COLO668 (cell line): ENCODE data around the gene TMEM51.
"Not testable (repeated sequence)": the region's sequence is repeated elsewhere in the genome, so short reads cannot be mapped to it uniquely, and the experiment has no call there.

Experiments used
- DNase-seq: peaks from one replicate; lab custom pipeline; 2025; ENCODE audit not compliant: unreplicated experiment; lab: John Stamatoyannopoulos, UW

The TMEM51 gene

DNA sequence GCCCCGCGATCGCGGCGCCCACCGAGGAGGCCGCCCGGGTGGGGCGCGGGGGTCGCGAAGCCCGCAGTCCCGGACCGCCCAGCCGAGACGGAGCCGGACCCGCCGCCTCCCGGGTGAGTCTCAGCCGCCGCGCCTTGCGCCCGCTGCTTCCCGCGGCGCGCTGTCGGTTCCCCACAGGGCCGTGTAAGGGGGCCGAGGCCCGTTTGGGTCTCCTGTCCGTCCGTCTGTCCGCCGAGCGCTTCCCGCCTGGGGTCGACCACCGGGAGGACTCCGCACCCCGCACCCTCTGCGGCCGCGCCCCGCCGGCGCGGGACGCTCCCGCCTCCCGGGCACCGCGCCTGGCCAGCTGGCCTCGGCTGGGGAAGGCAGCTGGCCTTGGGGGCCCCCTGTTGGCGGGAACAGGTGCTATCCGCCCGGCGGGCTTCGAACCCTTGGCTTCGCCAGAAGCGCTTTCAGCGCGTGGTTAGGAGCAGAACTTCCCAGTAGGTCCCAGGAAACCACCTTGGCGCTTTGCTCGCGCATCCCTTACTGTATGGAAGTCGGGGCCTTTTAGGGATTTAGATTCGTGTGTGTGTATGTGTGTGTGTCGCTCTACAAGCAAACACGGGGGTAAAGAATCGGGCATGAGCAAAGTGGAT is 414 bp downstream of the TMEM51 start:
- DNase-seq: peak; percentile 88

DNA sequence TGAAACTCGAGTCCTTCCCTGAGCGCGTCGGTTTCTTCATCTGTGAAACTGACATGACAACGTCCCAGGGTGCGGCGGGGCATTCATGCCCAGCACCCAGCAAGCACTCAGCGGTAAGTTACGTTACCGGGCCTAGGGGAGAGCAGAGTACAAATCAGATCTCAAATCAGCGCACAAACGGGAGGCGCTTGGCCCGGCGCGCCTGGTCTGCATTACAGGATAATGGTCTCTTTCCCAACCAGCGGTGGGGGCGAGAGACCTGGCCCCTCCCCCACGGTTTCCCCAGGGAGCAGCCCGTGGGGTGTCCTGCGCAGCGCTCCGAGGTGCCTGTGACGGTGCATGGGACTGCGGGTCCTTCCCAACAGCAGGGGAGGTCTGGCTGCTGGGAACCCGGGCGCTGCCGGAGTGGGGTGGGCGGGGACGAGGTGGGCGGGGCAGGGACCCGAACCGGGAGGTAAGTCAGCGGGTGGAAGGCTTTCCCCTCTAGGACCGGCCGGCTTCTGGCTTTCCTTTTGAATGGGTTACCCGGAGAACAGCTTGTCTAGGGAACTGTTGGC is 1.0 kb downstream of the TMEM51 start:
- DNase-seq: peak; percentile 61

DNA sequence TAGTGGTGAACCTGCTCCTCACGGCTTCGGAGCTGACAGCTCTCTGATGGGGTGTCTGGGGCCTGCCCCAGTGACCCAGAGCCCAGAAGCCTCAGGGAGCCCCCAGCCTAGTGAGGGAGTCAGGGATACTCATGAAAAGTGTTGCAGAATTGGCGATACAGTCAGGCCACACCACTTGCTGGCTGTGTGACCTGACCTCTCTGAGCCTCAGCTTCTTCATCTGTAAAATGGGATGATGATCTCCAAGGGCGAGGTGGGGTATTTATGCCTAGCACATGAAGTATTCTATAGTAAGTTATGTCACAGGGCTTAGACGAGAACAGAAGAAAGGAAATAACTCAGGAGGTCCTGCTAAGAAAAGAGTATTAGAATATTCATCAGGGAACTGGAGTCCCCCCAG is 1.6 kb downstream of the TMEM51 start:
- no peak for DNase-seq

DNA sequence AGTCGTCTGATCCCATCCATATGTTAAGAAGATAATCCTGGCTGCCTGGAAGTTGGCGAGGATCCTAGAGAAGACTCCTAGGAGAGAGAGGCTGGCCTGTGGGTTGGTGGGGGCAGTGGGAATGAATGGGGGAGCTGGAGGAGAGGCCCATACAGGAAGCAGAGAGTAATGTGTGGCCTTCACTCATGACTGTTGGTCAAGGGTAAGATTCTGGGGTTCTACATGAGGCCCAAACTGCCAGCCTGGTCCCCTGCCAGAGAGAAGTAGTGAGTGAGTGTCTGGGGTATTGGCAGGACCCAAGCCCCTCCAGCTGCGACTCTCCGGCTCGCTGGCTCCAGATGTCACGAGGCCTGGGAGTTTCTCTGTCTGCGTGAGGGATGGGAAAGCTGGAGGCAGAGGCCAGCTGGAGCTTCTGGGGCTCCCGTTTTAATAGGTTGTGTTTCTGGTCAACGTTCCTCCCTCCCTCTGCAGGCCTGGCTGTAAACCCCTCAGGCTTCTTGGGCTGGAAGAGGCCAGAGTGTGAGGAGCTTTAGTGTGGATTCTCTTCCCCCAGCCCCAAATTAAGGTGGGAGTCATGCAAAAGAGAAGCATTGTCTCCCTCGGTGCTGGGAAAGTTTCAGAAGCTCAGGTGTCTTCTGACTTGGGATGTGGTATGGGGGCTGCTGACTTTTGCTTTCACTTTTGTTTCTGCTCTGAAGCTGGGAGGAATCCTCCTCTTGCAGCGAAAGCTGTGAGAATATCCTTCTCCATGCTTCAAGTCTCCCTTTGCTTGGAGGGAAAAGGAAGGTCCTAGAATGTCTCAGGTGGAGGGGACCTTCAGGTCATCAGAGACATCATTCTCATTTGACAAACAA is 2.6 kb downstream of the TMEM51 start:
- DNase-seq: no peak

DNA sequence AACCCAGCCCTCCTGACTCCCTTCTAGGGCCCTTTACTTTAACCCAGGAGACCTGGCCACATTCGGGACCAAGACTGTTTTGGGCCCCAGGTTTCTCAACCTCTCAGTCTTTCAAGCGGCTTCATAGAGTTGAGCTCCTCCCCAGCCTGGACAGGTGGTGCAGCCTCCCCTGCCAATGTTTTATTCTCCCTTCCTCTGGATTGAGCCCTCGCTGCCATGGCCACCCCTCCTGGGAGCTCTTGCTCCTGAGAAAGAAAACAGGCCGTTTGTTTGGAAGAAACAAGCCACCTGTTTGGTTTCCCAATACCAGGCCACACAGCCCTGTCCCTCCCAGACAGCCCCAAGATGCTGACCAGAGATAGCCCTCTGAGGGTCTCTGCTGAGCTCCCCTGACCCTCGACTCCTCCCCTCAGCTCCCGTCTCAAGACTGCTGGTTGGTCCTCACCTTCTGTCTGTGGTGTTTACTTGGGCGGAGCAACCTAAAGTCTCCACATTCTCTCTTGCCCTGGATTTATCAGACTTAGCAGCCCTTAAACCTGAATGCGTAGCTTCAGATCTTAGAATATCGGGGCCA is 3.3 kb downstream of the TMEM51 start:
- DNase-seq: no peak

DNA sequence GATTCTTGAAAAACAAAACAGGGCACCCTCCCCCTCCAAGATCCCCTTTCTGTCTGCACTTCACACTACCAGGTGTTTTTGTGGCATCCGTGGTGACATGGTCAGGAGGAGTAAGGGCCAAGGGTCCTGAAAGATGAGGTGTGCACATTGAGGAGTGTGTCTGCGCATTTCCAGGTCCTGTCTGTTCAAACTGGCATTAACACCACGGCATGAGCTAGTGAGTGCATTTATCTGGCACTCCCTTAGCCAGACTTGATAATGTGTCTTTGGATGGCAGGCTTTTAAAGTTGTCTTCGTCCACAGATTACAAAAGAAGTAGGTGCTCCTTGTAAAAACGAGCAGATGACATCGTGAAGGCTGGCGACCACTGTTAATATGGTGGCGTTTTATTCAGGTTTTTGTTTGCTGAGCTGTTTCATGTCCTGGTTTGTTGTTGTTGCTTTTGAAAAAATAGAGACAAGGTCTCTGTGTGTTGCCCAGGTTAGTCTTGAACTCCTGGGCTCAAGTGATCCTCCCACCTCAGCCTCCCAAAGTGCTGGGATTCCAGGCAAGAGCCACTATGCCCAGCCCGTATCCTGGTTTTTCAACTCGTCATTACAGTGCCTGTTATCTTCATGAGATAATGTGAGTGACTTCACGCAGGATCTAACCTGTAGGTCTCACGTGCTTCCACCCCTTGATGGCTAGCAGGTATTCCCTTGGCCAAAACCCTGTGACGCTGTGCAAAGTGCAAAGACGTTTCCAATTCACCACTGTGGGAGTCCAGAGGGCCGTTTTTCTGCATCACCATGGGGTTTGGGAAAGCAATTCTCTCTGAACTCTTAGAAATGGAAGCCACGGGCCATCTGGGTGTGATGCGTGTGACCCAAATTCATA is 4.2 kb downstream of the TMEM51 start:
- DNase-seq: no peak

DNA sequence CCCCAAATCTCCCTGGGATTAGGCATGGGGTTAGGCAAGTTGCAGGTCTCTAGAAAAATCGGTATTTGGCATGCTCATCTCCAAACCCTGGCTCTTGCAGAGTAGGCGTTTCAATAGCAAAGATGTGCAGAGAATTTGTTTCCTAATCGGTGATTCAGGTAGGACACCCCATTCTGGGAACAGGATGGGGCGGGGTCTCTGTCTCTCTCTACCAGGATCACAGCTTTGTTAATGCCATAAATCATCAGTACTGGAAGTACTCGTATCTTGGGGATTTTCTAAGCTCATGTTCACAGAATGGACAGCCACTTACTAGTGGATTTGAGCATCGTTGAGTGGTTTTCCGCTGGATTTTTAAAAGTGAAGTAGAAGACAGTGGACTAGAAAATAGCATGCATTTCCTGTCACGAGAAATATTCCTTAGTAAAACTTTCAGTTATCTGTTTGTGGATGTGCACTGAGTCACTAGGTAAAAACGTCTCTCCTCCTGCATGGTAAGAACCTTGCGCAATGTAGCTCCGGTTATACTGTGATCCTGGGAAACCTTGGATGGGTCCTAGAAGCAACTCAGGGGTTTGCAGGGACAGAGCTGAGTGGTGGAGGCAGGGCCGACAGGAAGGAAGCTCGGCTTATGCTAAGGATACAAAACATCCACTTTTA is 5.1 kb downstream of the TMEM51 start:
- no peak for DNase-seq

DNA sequence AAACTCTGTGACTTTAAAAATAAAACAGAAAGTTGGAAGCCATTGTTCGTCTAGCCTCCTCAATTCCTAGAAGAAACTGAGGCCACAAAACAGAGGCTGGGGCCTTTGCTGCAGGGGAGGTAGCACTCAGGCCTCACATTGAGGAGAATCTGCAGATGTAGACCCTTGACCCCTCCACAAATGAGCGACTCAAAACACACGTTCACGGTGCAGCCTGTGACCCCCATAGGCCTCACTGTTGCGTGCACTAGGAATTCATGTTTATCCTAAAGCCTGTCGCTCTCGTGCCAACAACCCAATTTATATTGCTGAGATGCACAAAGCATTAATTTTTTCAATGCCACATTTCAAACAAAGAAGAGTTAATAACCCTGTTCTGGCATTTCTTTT is 5.6 kb downstream of the TMEM51 start:
- no peak for DNase-seq

DNA sequence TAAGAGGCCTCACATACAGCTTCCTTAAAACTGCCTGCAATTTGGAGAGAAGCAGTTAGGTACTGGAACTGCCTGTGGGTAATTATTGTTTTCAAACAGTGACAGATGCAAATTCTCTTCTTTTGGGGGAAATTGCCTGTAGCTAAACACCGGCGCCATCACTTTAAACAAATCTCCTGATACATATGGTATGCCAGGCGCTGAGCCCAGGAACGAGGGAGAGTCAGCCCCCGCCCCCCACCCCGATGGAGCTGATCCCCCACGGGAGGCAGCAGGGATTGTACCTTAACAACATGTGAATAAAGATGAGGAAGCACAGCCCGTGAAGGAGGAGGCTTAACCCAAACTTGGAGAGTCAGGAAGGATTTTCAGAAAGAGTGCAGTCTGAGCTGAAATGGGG is 7.1 kb downstream of the TMEM51 start:
- no peak for DNase-seq

DNA sequence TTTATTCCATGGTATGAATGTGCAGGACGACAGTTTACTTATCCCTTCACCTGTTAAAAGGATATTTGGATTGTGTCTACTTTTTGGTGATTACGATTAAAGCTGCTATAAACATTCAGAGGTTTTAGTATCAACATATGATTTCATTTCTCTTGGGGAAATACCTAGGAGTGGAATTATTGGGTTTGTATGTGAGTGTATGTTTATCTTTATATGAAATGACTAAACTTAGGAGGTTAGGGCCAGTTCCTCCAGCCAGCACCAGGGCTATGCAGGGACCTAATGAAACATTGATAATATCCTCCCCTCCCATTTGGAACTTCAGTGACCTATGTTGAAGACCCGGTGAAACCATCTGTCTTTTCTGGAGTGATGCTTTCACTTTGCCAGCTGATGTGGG is 13.8 kb downstream of the TMEM51 start:
- DNase-seq: no peak

DNA sequence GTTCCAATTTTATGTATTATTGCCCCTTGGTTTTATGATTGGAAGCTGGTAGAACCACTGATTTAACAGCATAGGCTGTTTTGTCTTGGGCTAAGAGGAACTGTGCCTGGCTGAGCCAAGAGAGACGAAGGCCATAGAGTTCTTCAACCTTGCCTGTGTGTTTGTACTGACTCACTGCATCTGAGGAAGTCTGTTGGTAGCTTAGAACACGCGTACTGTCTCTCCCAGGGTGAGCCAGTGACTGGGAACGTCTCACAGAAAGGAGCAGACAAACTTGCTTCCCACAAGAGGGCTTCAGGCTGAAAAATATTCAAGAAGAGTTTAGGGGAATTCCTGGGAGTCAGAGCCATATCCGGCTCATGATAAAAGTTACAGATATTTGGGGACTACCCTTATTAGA is 14.9 kb downstream of the TMEM51 start:
- no peak for DNase-seq

DNA sequence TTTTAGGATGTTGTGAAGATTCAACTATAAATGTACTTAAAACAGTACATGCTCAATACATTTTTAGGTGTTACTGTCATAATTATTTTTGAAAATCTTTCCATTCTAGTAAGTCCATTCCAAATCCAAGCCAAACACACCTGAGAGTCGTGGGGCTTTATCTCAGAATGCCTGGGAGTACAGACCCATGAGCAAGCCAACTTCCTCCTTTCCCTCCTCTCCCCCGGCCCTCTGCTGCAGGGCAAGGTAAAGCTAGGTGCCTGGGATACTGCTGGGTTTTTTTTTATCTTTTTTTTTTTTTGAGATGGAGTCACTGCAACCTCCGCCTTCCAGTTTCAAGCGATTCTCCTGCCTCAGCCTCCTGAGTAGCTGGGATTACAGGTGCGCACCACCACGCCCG is 16.5 kb downstream of the TMEM51 start:
- DNase-seq: no peak

DNA sequence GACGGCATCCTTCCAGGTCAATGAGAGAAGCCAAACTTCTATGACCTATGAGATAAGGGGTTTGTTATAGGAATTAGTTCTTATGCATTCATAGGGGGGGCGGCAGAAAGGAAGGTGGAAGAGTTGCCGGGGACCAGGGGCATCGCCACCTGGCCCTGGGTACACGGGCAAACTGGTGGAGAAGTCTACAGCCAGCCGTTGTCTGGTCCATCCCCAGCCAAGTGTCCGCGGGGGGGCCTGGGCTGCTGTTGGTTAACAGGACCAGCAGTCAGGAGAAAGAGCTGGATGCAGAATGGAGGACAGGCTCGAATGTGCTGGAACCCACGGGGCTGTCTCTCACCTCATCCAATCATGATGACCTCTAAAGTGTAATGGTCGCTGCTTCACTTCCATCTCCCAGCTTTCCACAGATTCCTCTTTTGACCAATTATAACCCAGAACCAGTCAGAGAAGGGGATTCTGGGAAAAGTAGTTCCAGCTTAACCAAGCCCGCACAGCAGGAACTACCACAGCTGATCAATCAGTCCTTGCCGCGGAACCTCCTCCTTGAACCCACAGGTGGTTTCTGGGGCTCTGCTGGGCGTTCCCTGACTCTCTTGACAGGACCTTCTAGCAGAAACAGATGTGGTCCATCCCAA is 17.8 kb downstream of the TMEM51 start:
- no peak for DNase-seq

DNA sequence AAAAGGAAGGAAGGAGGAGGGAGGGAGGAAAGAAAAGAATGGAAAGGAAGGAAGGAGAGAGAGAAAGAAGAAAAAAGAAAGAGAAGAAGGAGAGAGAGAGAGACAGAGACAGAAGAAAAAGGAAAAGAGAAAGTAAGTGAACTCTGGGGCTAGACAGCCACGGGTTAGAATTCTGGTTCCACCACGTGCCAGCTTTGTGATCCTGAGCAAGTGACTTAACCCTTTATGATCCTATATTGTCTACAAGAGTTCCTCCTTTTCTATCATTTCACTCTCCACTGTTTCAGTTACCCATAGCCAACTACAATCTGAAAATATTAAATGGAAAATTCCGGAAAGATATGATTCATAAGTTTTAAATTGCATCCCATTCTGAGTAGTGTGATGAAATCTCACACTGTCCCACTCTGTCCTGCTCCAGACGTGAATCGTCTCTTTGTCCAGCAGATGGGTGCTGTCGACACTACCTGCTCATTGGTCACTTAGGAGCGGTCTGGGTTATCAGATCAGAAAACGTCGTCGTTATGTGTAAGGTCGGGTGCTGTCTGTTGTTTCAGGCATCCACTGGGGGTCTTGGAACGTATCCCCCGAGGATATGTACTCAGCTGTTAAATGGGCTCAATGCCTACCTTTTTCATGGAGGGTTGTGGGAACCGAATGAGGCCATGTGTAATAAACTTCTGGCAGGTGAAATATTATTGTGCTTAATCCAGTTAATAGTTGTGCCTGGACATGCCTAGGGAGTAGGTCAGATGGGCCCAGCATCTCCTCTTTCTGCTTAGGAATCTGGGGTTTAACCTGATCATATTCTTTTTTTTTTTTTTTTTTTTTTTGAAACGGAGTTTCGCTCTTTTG is 19.1 kb downstream of the TMEM51 start:
- no peak for DNase-seq

DNA sequence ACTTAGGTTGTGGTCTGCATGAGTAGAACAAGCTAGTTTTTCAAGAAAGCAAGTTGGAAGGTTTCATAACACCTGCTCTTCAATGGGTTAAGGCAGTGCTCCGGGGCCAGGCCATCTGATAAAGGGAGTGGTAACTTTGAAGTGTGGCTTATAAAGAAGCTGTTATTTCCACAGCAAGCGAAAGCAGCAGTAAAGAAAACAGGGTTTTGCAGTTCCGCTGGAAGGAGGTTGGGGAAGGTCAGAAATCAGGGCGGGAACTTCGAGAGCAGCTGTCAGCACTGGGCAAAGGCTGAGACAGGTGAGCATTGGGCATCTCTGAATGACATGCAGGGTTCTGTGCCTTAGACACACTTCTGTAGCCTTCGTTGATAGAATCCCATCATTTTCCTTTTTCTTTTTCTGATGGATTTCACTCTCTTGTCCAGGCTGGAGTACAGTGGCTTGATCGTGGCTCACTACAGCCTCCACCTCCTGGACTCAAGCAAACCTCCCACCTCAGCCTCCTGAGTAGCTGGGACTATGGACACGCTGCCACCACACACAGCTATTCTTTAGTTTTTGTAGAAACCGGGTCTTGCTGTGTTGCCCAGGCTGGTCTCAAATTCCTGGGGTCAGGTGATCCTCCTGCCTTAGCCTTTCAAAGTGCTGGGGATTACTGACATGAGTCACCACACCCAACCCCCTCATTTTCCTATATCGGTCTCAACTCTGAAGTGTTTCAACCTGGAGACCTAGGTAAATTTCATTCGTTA is 20.5 kb downstream of the TMEM51 start:
- DNase-seq: no peak

DNA sequence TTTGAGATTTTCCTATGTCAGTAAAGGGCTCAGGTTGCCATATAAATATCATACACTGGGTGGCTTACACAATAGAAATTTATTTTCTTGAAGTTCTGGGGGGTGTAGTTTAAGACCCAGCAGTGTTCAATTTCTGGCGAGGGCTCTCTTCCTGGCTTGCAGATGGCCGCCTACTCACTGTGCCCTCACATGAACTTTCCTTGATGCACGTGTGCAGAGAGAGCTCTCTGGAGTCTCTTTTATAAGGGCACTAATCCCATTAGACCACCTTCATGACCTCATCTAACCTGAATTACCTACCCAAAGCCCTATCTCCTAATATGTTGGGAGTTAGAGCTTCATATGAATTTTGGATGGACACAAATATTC is 21.1 kb downstream of the TMEM51 start:
- DNase-seq: no peak

DNA sequence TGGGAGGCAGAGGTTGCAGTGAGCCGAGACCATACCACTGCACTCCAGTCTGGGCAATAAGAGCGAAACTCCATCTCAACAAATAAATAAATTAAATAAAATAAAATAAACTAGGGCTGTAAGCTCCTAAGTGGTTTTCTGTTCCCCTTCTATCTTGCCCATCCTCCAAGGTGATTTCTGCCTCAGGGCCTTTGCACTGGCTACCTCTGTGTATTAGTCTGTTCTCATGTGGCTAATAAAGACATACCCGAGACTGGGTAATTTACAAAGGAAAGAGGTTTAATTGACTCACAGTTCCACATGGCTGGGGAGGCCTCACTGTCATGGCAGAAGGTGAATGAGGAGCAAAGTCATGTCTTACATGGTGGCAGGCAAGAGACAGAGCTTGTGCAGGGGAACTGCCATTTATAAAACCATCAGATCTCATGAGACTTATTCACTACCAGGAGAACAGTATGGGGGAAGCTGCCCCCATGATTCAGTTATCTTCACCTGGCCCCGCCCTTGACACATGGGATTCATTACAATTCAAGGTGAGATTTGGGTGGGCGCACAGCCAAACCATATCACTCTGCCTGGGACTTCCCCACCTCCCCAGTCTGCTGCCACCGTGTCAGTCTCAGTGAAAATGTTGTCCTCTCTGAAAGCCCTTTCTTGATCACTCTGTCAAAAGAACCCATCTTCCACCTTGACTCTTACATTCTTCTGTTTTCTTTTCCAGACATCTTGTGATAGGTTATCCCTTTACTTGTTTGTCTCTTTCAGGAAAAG is 22.0 kb downstream of the TMEM51 start:
- DNase-seq: not testable (repeated sequence)

DNA sequence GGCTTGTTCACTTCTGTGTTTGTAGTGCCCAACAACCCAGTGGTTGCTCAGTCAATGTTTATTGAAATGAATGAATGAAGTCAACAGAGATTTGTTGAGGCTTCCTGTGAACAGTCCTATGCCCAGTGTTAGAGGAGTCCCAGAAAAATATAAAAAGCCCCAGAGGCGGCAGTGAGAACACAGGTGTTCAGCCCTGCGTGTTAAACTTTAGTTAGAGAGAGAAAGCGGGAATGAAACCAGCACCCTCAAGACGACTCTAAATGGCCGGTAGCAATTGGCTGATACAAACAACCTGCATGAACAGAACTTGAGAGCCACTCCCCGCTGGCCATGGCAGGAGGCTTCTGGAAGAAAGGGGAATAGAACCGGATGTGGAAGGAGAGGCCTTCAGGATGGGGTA is 22.6 kb downstream of the TMEM51 start:
- no peak for DNase-seq
